ENCODE data around the gene ZDHHC11. TPM values are rescaled to one million over a fixed set of nuclear protein-coding genes. Genes with fewer than 3 reads are reported as not detected.
A peak's percentile ranks its signal among the peaks of the same experiment; 100 is the strongest.

The ZDHHC11 gene
- total and polyA plus RNA-seq, 2 of the 4 experiments (the other 2 are of a cell fraction), result 0.36 to 1.6 TPM

DNA sequence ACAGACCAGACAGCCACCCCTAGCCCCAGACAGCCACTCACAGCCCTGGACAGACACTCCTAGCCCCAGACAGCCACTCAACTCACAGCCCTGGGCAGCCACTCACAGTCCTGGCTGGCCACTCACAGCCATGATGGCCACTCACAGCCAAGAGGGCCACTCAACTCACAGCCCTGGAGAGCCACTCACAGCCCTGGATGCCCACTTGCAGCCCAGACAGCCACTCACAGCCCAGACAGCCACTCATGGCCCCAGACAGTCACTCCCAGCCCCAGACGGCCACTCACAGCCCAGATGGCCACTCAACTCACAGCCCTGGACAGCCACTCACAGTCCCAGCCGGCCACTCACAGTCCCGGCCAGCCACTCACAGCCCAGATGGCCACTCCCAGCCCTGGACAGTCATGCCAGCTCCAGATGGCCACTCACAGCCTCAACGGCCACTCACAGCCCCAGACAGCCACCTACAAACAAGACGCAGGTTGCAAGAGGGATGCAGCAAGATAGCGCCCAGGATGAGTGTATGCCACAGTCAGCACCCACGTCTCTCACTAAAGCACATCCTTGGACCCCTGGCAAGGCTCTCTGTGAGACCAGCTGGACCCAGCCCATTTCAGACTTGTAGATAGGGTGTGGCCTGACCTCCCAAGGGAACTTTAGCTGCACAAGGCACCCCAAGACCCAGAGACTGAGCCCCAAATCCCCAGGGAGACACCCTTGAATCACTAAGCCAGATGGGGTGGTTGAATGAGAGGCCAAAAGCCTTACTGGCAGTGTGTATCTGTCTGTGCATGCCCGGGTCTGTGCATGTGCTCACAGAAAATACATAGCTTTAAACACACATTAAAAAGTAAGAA lies 88.7 kb downstream of the ZDHHC11 start:
- 56% methylated on average over 6 of the region's 8 CpGs; no CpG with 5 or more reads in 1 of the 2 experiments for WGBS, 2 experiments (ENCODE audit: extremely low coverage in 2 of 2, insufficient read length in 1 of 2)
- H2AK9ac ChIP-seq (replicated peaks; ENCODE audit: low read depth, low read length, poor library complexity), result no peak overlapping the region
- no peak overlapping the region for H3K56ac ChIP-seq (ENCODE audit: extremely low read depth, insufficient read depth, low read length)
- ChIA-PET CTCF (no interaction called here), POLR2A (ENCODE audit: unreplicated experiment) (no interaction called here)
- H3K27me3 ChIP-seq (ENCODE audit: control insufficient read depth, insufficient read depth, low read length), result peaks cover 31% of the 10 kb centered on the region
- DNase-seq (no peak), ATAC-seq (ENCODE audit: low read depth) (no peak)
- H3K9me1 ChIP-seq (ENCODE audit: insufficient read depth, low read length), result no peaks in the 10 kb centered on the region; the same call in 1 of the 2 replicates
- no peak overlapping the region for H2BK20ac ChIP-seq (ENCODE audit: low read depth, low read length)
- H2AFZ ChIP-seq (replicated peaks; ENCODE audit: low read length, poor library complexity), result peak overlapping the region; percentile 48
- H4K20me1 ChIP-seq (ENCODE audit: insufficient read depth, low read length), result no peaks in the 10 kb centered on the region
- dilution Hi-C loops (cut with HindIII; ENCODE audit: low sequenced_read_pairs, unreplicated experiment) (no loop called here), in situ Hi-C loops (cut with MboI; ENCODE audit: low sequenced_read_pairs) (no loop called here), intact Hi-C loops (cut with micrococcal nuclease) (no loop called here)
- no peak overlapping the region for H3K4ac ChIP-seq (ENCODE audit: low read depth, low read length)
- no peaks in the 10 kb centered on the region for H3K36me3 ChIP-seq (ENCODE audit: control insufficient read depth, insufficient read depth, low read length)
- H3K9me3 ChIP-seq (ENCODE audit: control insufficient read depth, insufficient read depth, low read length), result peaks cover 4% of the 10 kb centered on the region; the same call in 1 of the 2 replicates
- BruUV-seq (replicated peaks), result no TSS peak
- no peak overlapping the region for H3K4me3 ChIP-seq (ENCODE audit: insufficient read depth, low read depth, low read length)
- H2BK5ac ChIP-seq (ENCODE audit: low read depth, low read length, poor library complexity, severe bottlenecking), result no peak overlapping the region
- no peak overlapping the region for H2BK120ac ChIP-seq (ENCODE audit: low read depth, low read length)
- H3K14ac ChIP-seq (replicated peaks; ENCODE audit: low read depth, low read length), result no peak overlapping the region
- H3K4me1 ChIP-seq (ENCODE audit: control insufficient read depth, insufficient read depth, low read length), result no peaks in the 10 kb centered on the region
- H3K79me1 ChIP-seq (ENCODE audit: low read depth in 1 of 2, low read length in 2 of 2), result no peaks in the 10 kb centered on the region
- no peak overlapping the region for H2AK5ac ChIP-seq (ENCODE audit: low read depth, low read length)
- no peak overlapping the region for H3K18ac ChIP-seq (ENCODE audit: low read depth, low read length)
- TF ChIP-seq MAZ (IDR thresholded peaks at IDR 0.05; ENCODE audit: borderline replicate concordance, low read depth, low read length) (no peak), RAD21 (IDR thresholded peaks at IDR 0.05; ENCODE audit: low read length) (no peak), SMC3 (IDR thresholded peaks at IDR 0.05; ENCODE audit: low read depth, low read length) (no peak), RFX5 (IDR thresholded peaks at IDR 0.05; ENCODE audit: low read depth, low read length) (no peak), CHD1 (IDR thresholded peaks at IDR 0.05; ENCODE audit: low read depth, low read length) (no peak), CTCF (conservative IDR thresholded peaks at IDR 0.05; ENCODE audit: low read depth, low read length) (no peak), CEBPB (IDR thresholded peaks at IDR 0.05; ENCODE audit: low read depth, low read length) (no peak), BHLHE40 (IDR thresholded peaks at IDR 0.05; ENCODE audit: low read depth, low read length) (no peak), USF2 (IDR thresholded peaks at IDR 0.05; ENCODE audit: low read depth, low read length) (no peak)
- no peak overlapping the region for H4K91ac ChIP-seq (ENCODE audit: insufficient read depth, low read depth, low read length)
- H3K23ac ChIP-seq (ENCODE audit: low read depth, low read length), result no peak overlapping the region; the same call in 1 of the 2 replicates
- no peak overlapping the region for H4K8ac ChIP-seq (ENCODE audit: low read depth in 2 of 2, low read length in 2 of 2)
- H4K5ac ChIP-seq (ENCODE audit: low read depth, low read length), result no peak overlapping the region
- H3K4me2 ChIP-seq (ENCODE audit: low read depth, low read length), result no peak overlapping the region
- no peak overlapping the region for H3K9ac ChIP-seq (ENCODE audit: low read depth, low read length)
- H2BK15ac ChIP-seq (ENCODE audit: low read depth, low read length), result no peak overlapping the region
- no peak overlapping the region for H3K27ac ChIP-seq (ENCODE audit: insufficient read depth, low read length)
